Neural progenitor cell (in vitro differentiated cells): ENCODE results near the gene ECT2. TPM values are rescaled to one million over a fixed set of nuclear protein-coding genes. Genes with fewer than 3 reads are reported as not detected.
A peak's percentile ranks its signal among the peaks of the same experiment; 100 is the strongest.

ENCODE experiments used
- DNase-seq: peaks from one replicate; pipeline ENCODE4 v3.0.0-alpha.2; 2016; ENCODE audit warnings: low spot score
- H2AFZ ChIP-seq: fragments of 200-600 bp; sonication (generic); replicated peaks from 2 replicates; pipeline ENCODE4 v1.6.1; 2016; ENCODE audit warnings: antibody characterized with exemption
- H3F3A ChIP-seq: fragments of 200-600 bp; sonication (generic); 2 replicates; pipeline ENCODE4 v1.6.1; 2016; ENCODE audit warnings: antibody characterized with exemption, low read depth
- H3K27ac ChIP-seq: fragments of 200-600 bp; sonication (generic); 2 replicates; pipeline ENCODE4 v1.5.1; 2016; ENCODE audit warnings: mild to moderate bottlenecking
- H3K27me3 ChIP-seq: fragments of 200-600 bp; sonication (generic); 2 replicates; pipeline ENCODE4 v1.6.1; 2016; ENCODE audit warnings: mild to moderate bottlenecking, moderate library complexity
- H3K36me3 ChIP-seq: fragments of 200-600 bp; sonication (generic); 2 replicates; pipeline ENCODE4 v1.5.1; 2016
- H3K4me1 ChIP-seq: fragments of 200-600 bp; sonication (generic); 2 replicates; pipeline ENCODE4 v1.6.1; 2016; ENCODE audit warnings: mixed run types
- H3K4me2 ChIP-seq: fragments of 200-600 bp; sonication (generic); 2 replicates; pipeline ENCODE4 v1.6.1; 2016
- H3K4me3 ChIP-seq: fragments of 200-600 bp; sonication (generic); 2 replicates; pipeline ENCODE4 v1.5.1; 2016
- H3K79me2 ChIP-seq: fragments of 200-600 bp; sonication (generic); 2 replicates; pipeline ENCODE4 v1.6.1; 2016; ENCODE audit warnings: low read depth
- H3K9ac ChIP-seq: fragments of 200-600 bp; sonication (generic); 2 replicates; pipeline ENCODE4 v1.6.1; 2016
- H3K9me3 ChIP-seq: fragments of 200-600 bp; sonication (generic); 2 replicates; pipeline ENCODE4 v1.5.1; 2016; ENCODE audit warnings: low read depth
- H4K20me1 ChIP-seq: fragments of 200-600 bp; sonication (generic); 2 replicates; pipeline ENCODE4 v1.6.1; 2016; ENCODE audit warnings: low read depth
- H3K27ac Mint-ChIP-seq: 3 replicates; pipeline ENCODE4 v1.8.0; 2021; ENCODE audit warnings: mixed read lengths
- H3K27me3 Mint-ChIP-seq: 2 replicates; pipeline ENCODE4 v1.8.0; 2022; ENCODE audit warnings: low read depth, mild to moderate bottlenecking, inconsistent platforms, moderate library complexity, mixed read lengths; ENCODE audit not compliant: insufficient read depth
- H3K36me3 Mint-ChIP-seq: 3 replicates; pipeline ENCODE4 v1.8.0; 2021; ENCODE audit warnings: mixed read lengths
- H3K4me1 Mint-ChIP-seq: 3 replicates; pipeline ENCODE4 v1.8.0; 2021; ENCODE audit warnings: mixed read lengths
- H3K4me3 Mint-ChIP-seq: 3 replicates; pipeline ENCODE4 v1.8.0; 2021; ENCODE audit warnings: mild to moderate bottlenecking, moderate library complexity, mixed read lengths
- H3K9me3 Mint-ChIP-seq: 3 replicates; pipeline ENCODE4 v1.8.0; 2020; ENCODE audit warnings: mixed read lengths
- EZH2 ChIP-seq: fragments of 200-600 bp; sonication (generic); IDR thresholded peaks from 2 replicates; pipeline ENCODE4 v1.6.1; 2017; ENCODE audit warnings: antibody characterized with exemption, mild to moderate bottlenecking, moderate library complexity
- EZH2phosphoT487 ChIP-seq: fragments of 200-600 bp; sonication (generic); IDR thresholded peaks from 2 replicates; pipeline ENCODE4 v1.6.1; 2017; ENCODE audit warnings: antibody characterized with exemption
- total RNA-seq: library from RNA; depleted of rRNA; stranded (reverse); fragments of >200 nt; gene quantifications from 2 replicates; pipeline ENCODE4 v1.2.3, GENCODE V29; 2015; ENCODE audit warnings: low replicate concordance
- TF ChIP-seq, protein P1 (sequence below): fragments of 200-600 bp; sonication (generic); IDR thresholded peaks from 2 replicates; pipeline ENCODE4 v1.5.1; 2017; ENCODE audit warnings: antibody characterized with exemption, mild to moderate bottlenecking

ECT2 gene
- total RNA-seq, 1 donor from 2014 or later = 267 TPM

DNA sequence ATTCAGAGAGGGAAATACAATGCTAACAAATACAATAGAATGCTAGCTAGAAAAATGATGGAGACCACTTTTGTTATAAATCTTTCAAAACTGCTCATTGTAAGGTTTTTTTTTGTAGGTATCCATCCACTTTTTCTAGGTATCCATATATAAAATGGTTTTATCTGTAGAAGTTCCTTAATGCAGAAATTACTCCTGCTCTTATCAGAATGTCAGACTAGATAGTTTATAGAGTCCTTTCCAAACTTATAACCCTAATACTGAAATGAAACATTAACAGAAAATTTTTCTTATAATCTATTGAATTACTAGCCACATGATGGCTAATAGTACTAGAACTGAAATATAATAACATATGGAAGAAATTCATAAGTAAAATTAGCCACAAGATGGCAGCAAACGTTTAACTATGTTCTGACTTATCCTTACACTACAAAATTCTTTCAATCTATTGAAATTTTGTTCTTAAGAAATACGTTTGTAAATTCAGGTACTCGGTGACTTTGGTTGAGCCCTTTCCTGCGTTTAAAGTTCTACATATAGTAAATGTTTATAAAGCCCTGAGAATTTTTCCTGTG is 58.5 kb downstream of the ECT2 start:
- H3K9me3 Mint-ChIP-seq = no peaks in the 10 kb centered on the region
- Histone ChIP-seq H3K27me3 (no peaks in the 10 kb centered on the region), H3K4me3 (no peak overlapping the region), H3K9me3 (no peaks in the 10 kb centered on the region), H3K27ac (no peak overlapping the region), H4K20me1 (no peaks in the 10 kb centered on the region), H2AFZ (no peak overlapping the region), H3K4me2 (no peak overlapping the region), H3F3A (no peaks in the 10 kb centered on the region), H3K79me2 (no peaks in the 10 kb centered on the region), H3K9ac (no peak overlapping the region), H3K36me3 (peaks cover 42% of the 10 kb centered on the region), H3K4me1 (no peaks in the 10 kb centered on the region)
- no peaks in the 10 kb centered on the region for H3K4me1 Mint-ChIP-seq
- peak; percentile 33 for DNase-seq
- no peak for TF ChIP-seq EZH2
- no peak for TF ChIP-seq EZH2phosphoT487
- TF ChIP-seq, protein P1, sequence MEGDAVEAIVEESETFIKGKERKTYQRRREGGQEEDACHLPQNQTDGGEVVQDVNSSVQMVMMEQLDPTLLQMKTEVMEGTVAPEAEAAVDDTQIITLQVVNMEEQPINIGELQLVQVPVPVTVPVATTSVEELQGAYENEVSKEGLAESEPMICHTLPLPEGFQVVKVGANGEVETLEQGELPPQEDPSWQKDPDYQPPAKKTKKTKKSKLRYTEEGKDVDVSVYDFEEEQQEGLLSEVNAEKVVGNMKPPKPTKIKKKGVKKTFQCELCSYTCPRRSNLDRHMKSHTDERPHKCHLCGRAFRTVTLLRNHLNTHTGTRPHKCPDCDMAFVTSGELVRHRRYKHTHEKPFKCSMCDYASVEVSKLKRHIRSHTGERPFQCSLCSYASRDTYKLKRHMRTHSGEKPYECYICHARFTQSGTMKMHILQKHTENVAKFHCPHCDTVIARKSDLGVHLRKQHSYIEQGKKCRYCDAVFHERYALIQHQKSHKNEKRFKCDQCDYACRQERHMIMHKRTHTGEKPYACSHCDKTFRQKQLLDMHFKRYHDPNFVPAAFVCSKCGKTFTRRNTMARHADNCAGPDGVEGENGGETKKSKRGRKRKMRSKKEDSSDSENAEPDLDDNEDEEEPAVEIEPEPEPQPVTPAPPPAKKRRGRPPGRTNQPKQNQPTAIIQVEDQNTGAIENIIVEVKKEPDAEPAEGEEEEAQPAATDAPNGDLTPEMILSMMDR = peak; percentile 47
- no peak overlapping the region for H3K27ac Mint-ChIP-seq
- H3K36me3 Mint-ChIP-seq = peaks cover 24% of the 10 kb centered on the region
- H3K27me3 Mint-ChIP-seq = no peaks in the 10 kb centered on the region
- no peak overlapping the region for H3K4me3 Mint-ChIP-seq

DNA sequence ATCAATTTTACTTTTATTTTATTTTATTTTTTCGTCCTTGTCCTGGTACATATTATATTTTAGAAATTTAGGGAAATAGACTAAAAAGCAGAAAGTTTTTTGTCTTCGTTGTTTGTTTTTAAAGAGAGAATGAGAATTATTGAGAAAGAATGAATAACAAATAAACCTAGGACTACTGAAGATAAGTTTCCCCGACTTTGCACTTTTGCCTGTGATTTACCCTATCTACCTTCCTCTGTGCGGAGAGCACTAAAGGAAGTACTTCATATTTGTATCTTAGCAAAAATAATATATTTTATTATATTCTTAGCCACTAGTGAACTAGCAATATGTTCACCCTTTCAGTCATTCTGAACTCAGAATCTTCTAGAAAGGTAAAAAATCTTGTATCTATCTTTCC is 60.6 kb downstream of the ECT2 start:
- H3K36me3 ChIP-seq = peaks cover 23% of the 10 kb centered on the region
- TF ChIP-seq, protein P1 = no peak
- TF ChIP-seq EZH2phosphoT487 = no peak
- TF ChIP-seq EZH2 = no peak

GRCh38 chr3:172813462-172813861 is 62.9 kb downstream of the ECT2 start:
- Mint-ChIP-seq H3K36me3 (peaks cover 19% of the 10 kb centered on the region), H3K27me3 (no peaks in the 10 kb centered on the region), H3K27ac (no peak overlapping the region), H3K4me3 (no peak overlapping the region), H3K4me1 (no peaks in the 10 kb centered on the region), H3K9me3 (no peaks in the 10 kb centered on the region)
- Histone ChIP-seq H3K9me3 (no peaks in the 10 kb centered on the region), H3K4me2 (no peak overlapping the region), H3K4me3 (no peak overlapping the region), H3K9ac (no peak overlapping the region), H3K79me2 (peaks cover under 1% of the 10 kb centered on the region), H3K27ac (no peak overlapping the region), H2AFZ (no peak overlapping the region), H3K27me3 (no peaks in the 10 kb centered on the region), H3K36me3 (peaks cover 13% of the 10 kb centered on the region), H3K4me1 (no peaks in the 10 kb centered on the region), H4K20me1 (no peaks in the 10 kb centered on the region), H3F3A (no peaks in the 10 kb centered on the region)
- DNase-seq = no peak
- TF ChIP-seq EZH2 (no peak), EZH2phosphoT487 (no peak)
- TF ChIP-seq, protein P1 = no peak

More for the DNA sequence above, 60.6 kb downstream of the ECT2 start:
- no peak overlapping the region for H3K27ac ChIP-seq
- no peaks in the 10 kb centered on the region for H3K27me3 Mint-ChIP-seq
- H4K20me1 ChIP-seq = no peaks in the 10 kb centered on the region
- H3K4me1 ChIP-seq = no peaks in the 10 kb centered on the region
- no peak overlapping the region for H3K27ac Mint-ChIP-seq
- H3K4me1 Mint-ChIP-seq = no peaks in the 10 kb centered on the region
- no peak overlapping the region for H3K9ac ChIP-seq
- no peaks in the 10 kb centered on the region for H3K9me3 Mint-ChIP-seq
- H3K4me3 Mint-ChIP-seq = no peak overlapping the region
- no peaks in the 10 kb centered on the region for H3F3A ChIP-seq
- H3K4me3 ChIP-seq = no peak overlapping the region
- H3K27me3 ChIP-seq = no peaks in the 10 kb centered on the region
- no peaks in the 10 kb centered on the region for H3K79me2 ChIP-seq
- no peak for DNase-seq
- H3K36me3 Mint-ChIP-seq = peaks cover 19% of the 10 kb centered on the region
- no peak overlapping the region for H3K4me2 ChIP-seq
- H3K9me3 ChIP-seq = no peaks in the 10 kb centered on the region
- no peak overlapping the region for H2AFZ ChIP-seq
